Breast epithelium (tissue), 3 donors: ENCODE data around the gene PARD3B.

Experiments used
- CTCF ChIP-seq, 3 donors: fragments of 450-650 bp; IDR thresholded peaks; one replicate each; pipeline ENCODE4 v1.5.1; 2016 to 2017; ENCODE audit warnings: antibody characterized with exemption in 3 of 3, mild to moderate bottlenecking in 3 of 3, moderate library complexity in 3 of 3
- POLR2A ChIP-seq: fragments of 450-650 bp; IDR thresholded peaks from one replicate; pipeline ENCODE4 v1.6.1; 2016; ENCODE audit warnings: antibody characterized with exemption, mild to moderate bottlenecking, moderate library complexity
- POLR2AphosphoS5 ChIP-seq, 3 donors: sonication (generic); formaldehyde crosslinking; IDR thresholded peaks; one replicate each; pipeline ENCODE4 v1.6.1; 2017; ENCODE audit warnings: antibody characterized with exemption in 3 of 3

GRCh38 chr2:205494537-205495235 lies 949.4 kb downstream of the PARD3B start:
- TF ChIP-seq POLR2A (no peak), CTCF (IDR thresholded peaks at IDR 0.05) (no peak), POLR2AphosphoS5 (IDR thresholded peaks at IDR 0.05) (no peak)
